ENCODE measurements around the gene BTAF1.

DNA sequence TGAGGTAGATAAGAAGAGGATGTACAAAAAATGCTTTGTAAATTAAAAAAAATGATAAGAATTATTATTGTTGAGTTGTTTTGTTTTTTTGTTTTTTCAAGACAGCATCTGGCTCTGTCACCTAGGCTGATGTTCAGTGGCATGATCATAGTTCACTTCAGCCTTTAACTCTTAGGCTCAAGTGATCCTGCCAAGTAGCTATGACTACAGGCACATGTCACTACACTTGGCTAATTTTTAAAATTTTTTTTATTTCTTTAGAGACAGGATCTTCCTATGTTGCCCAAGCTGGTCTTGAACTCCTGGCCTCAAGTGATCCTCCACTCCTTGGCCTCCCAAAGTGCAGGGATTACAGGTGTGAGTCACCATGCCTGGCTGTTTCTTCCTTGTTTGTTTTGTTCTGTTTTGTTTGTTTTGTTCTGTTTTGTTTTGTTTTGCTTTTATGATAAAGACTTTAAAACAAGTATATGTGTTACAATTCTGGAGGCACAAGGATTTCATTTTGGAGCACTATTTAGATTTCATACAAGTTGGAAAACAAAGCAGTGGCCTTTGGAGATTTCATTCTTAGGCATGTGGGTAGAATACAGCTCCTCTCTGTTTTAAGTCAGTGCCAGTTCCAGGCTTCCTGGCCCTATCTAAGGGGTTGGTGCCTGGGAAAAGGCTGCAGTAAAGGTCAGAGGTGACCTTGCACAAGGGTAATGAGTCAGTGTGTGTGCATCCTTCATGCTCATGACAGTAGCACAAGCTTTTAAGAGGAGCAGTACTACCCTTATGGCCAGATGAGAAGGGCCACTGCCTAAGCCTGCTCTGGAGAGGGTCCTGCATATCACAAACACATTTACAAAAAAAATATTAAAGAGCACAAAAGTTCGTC lies 32.2 kb upstream of the BTAF1 start:
- no peak for TF ChIP-seq POLR2A (IDR thresholded peaks at IDR 0.05; ENCODE audit: low read length)
- TF ChIP-seq GATA1 (IDR thresholded peaks at IDR 0.05; ENCODE audit: low read depth, low read length) = no peak

All from erythroblast (primary cell).